KG1 (cell line): ENCODE results near the gene BIN2.
"Not testable (repeated sequence)": the region's sequence is repeated elsewhere in the genome, so short reads cannot be mapped to it uniquely, and the experiment has no call there.

Experiments
- DNase-seq: peaks from one replicate; lab custom pipeline; 2025; lab: John Stamatoyannopoulos, UW

BIN2 gene

DNA sequence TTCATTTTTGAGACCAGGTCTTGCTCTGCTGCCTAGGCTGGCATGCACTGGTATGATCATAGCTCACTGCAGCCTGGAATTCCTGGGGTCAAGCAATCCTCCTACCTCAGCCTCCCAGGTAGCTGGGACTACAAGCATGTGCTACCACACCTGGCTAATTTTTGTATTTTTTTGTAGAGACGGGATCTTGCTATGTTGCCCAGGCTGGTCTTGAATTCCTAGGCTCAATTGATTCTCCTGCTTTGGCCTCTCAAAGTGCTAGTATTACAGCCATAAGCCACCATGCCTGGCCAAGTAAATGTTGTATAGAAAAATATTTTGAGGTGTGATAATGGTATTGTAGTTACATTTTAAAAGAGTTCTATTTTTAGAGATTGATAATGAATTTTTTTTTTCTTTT, 12.6 kb downstream of the BIN2 start:
- DNase-seq, result no peak

DNA sequence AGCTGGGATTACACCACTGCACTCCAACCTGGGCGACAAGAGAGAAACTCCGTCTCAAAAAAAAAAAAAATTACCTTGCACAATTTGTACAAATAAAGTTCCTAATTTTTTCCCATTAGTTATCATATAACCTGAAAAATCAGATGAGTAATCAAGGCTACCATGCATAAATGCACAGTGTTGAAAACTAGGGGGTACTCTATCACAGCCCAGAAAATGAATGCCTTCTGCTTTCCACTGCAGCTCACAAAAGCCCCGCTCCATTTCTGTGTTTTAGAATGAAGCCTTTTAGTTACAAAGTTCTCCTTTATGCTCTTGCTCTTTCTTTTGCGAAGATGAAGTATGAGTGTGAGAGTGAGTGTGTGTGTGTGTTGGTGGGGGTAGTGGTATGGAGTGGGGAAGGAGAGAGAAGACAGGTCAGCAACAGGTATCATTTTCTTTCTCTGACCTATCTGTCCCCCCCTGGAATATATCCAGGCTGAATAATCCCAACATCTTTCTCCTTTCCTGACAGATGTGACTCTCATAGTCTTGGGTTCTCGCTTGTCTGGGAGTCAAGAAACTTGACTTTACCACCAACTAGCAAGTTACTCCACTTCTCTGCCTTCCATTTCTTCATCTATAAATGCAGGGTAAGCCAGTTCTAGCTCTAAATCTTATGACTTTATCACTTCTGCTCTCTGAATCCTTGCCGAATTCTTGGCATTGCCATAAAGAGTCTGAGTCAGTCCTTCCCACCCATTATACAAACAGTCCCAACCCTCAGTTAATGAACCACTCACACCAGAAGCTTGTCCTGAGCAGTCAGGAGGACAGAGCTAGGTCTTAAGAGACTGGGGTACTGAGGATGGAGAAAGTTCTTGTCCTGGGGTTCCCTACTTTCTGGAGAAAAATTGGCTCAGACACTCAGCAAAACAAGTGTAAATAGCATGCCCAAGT, 16.1 kb downstream of the BIN2 start:
- DNase-seq, result no peak

- DNase-seq, result no peak
Measured at GRCh38 chr12:51306507-51306906, 17.5 kb downstream of the BIN2 start.

GRCh38 chr12:51300768-51301167, 23.2 kb downstream of the BIN2 start:
- not testable (repeated sequence) for DNase-seq

DNA sequence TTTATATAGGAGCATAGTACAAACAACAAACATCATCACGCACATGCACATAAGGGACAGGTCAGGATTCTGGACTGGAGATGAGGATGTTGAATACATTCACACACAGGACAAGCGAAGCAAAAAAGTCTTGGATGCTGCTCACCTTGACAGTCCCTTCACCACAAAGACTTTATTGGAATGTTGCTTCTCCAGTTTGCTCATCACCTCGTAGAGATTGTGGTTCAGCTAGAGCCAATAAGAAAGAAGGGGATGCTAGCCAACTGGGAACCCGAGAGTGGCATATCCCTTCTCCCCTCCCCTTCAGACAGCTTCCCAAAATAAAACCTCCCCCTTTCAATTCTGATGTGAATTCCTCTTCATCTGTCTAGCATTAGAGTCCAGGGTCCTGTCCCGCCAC, 28.3 kb downstream of the BIN2 start:
- no peak for DNase-seq

DNA sequence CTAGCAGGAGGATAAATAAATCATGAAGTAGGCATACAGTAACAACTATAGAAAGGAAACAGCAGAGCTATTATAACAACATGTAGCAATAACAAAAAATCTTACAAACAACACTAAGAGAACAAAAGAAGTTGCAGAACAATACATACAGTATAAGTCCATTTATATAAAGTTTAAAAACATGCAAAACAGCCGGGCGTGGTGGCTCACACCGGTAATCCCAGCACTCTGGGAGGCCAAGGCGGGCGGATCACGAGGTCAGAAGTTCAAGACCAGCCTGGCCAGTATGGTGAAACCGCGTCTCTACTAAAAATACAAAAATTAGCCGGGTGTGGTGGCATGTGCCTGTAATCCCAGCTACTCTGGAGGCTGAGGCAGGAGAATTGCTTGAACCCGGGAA, 29.9 kb downstream of the BIN2 start:
- not testable (repeated sequence) for DNase-seq

DNA sequence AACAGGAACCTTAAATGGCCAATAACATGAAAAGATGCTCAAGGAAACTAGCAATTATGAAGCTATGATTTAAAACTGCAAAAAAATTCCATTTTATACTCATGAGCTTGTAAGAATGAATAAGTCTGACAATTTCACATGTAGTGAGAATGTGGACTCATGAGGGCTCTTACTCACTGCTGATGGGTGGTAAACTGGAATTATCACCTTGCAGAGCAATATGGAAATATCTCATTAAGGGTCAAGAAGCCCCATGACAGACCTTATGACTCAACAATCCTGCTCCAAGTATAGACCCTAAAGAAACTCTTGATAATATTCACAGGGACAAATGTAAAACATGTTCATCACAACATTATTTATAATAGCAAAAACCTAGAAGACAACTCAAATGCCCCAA, 30.3 kb downstream of the BIN2 start:
- DNase-seq, result no peak

DNA sequence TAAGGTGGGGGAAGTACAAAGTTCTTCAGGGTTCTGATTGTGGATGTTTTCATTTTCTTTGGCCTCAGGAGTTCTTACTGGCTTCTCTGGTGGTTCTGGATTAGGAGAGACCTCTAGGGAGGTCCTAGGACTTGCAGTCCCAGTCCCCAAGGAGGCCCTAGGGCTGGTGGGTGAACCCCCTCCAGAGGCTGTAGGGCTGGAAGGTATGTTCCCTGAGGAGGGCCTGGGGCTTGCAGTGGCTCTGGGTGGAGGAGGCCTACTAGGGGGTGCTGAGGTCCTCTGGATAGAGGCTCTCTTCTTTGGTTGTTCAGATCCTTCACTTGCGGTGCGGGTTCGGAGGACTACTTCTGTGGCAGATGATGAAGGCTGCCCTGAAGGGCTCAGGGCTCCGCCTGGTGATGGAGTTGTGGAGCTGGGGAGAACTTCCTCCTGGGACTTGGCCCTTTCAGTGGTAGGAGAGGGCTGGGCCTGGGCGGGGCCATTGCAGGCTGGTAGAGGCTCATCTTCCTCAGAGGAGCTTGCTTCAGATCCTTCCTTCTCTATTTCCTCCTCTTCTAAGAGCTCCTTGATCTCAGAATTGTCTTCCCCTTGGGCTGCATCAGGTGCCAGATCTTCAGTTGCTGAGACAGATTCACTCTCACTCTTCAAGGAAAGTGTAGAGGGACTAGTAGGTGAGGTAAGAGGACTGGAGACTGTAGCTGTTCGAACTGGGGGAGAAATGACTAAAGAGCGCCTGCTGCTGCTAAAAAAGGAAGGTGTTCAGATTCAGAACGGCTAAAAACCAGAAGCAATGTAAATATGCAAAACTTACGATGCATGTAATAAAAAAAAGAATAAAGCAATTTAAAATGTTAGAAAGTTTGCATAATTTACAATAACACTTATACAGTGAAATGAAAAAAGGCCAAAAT, 32.1 kb downstream of the BIN2 start:
- not testable (repeated sequence) for DNase-seq

GRCh38 chr12:51285843-51286242, 38.1 kb downstream of the BIN2 start:
- DNase-seq, result no peak

DNA sequence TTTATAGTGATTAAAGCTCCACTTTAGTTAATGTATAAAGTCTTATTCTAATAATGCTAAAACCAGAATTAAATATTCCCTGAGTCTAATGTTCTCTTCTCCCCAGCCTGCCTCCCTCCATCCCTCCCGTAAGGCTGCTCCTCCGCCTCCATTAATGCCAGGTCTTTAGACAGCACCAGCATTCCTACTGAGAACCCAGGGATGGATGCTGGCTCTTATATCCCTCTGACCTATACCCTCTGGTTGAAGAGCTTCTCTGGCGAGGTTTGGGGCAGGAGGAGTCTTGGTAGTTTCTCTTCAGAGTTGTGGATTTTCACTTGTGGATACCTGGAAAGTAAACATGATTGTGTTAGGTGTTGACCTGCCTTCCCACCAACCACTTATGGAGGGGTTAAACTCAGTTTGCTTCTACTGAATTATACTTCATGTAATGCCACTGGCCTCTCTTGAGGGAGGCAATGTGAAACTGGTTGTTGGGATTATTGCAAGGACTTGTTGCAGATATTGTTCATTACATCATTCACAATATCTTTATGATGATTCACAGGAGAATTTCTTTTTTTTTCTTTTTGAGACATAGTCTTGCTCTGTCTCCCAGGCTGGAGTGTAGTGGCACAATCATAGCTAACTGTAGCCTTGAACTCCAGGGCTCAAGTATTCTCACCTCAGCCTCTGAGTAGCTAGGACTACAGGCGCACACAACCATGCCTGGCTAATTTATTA, 42.6 kb downstream of the BIN2 start:
- no peak for DNase-seq

- no peak for DNase-seq
Measured at GRCh38 chr12:51275088-51275487, 48.9 kb downstream of the BIN2 start.

- DNase-seq, result not testable (repeated sequence)
Measured at GRCh38 chr12:51272810-51273209, 51.2 kb downstream of the BIN2 start.

DNA sequence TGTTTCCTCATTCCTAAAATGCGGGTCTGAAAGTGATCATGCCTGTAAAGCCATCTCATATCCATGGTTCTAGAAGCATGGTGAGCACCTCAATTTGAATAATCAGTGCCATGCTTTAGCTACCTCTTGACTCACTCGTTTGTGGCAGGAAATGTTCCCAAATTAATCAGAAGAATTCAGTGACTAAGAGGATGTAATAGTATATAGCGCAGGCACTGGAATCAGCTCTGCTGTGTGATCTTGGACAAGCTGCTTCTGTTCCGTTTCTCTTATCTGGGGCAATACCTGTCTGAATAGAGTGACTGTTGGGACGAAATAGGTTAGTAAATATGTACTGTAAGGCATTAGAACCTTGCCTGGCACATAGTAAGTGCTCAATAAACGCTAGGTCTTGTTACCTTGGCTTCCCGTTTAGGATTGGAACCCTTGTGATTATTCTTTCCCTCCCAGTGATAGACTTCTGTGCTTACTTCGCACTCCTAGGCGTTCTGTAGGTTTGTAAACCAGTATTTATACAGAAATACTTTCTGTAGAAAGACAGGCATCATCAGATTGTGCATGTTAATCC, 52.9 kb downstream of the BIN2 start:
- no peak for DNase-seq

- no peak for DNase-seq
Measured at GRCh38 chr12:51270067-51270950, 53.7 kb downstream of the BIN2 start, which contains the start of gene SMAGP. SMAGP (minus strand) TSS chr12:51270415; CDS start chr12:51269278, 1,137 bp downstream.

DNA sequence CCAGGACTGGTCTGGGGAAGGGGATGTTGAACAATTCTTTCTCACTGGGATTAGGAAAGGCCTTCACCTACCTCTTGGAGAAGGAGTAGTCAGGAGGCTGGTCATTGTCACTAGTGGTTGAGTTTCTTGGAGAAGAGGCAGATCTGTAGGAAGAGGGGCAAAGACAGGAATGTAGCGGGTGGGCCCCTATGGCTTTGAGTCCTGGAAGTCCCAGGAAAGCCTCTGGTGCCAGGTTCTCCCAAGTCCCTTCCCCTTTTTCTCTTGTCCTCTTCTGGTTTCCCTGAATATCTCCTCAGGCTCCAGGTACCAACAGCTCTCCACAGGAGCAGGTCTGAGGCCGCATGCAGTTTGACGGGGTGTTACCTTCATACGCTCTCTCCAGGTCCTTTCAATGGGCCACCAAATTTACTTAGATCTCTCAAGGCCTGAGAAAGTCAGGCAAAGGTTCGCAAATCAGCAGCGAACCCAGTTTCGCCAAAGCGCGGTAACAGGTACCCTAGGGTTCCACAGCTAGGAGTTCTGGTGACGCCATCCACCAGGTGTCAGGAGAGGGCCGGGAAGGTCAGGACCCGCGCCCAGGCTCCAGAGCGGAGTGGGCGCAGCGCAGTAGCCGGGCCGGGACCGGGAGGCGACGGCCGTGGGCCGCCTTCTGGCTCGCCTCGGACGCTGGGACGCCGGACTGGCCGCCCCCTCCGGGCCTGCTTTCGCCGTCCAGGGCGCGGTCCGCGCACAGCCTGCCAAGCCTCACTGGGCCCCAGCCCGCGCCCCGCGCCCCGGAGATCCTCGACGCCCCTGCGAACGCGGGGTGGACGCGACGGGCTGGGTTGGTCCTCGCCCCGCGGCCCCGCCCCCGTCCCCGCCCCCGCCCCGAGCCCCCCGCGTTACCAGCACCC, 54.6 kb downstream of the BIN2 start:
- no peak for DNase-seq

- DNase-seq, result no peak
Measured at GRCh38 chr12:51265024-51265423, 59.0 kb downstream of the BIN2 start.

DNA sequence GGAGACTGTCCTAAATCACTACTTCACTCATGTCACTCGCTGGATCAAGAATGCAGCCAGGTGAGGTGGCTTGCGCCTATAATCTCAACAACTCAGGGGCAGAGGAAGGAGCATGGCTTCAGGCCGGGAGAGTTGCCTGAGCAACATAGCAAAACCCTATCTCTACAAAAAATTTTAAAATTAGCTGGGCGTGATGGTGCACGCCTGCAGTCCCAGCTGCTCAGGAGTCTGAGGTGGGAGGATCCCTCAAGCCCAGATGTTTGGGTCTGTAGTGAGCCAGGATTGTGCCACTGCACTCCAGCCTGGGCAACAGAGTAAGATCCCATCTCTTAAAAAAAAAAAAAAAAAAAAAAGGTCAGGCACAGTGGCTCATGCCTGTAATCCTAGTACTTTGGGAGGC, 59.7 kb downstream of the BIN2 start:
- DNase-seq, result no peak

- no peak for DNase-seq
Measured at GRCh38 chr12:51263341-51263740, 60.6 kb downstream of the BIN2 start.

DNA sequence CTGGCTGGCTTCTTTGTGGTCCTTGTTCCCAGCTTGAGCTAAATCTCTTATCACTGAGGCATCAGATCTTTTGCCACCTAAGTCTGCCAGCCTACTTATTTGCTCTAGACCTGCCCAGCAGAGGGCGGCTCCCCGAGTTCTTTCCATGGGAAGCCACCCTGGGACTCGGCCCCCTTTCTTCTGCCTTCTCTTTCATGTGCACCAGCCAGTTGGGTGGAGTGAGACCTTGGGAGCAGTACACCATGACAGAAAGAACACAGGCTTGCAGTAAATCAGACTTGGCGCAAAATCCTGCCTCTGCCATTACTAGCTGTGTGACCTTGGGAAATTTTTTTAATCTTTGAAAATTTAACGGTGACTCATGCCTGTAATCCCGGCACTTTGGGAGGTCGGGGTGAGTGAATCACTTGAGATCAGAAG, 61.2 kb downstream of the BIN2 start:
- no peak for DNase-seq

GRCh38 chr12:51259600-51259999, 64.4 kb downstream of the BIN2 start:
- not testable (repeated sequence) for DNase-seq
